ENCODE data around the gene HP1BP3.

HP1BP3 gene

GRCh38 chr1:20829531-20829930 lies 42.4 kb upstream of the HP1BP3 start:
- H3K4me1 ChIP-seq (ENCODE audit: control insufficient read depth, low read length), result no peaks in the 10 kb centered on the region
- no peaks in the 10 kb centered on the region for H3K79me2 ChIP-seq (ENCODE audit: control insufficient read depth, low read length)
- no peak overlapping the region for H3K4me3 ChIP-seq (ENCODE audit: low read length)
- peaks cover 41% of the 10 kb centered on the region for H3K36me3 ChIP-seq (ENCODE audit: control insufficient read depth, low read length)
- H3K9me3 ChIP-seq (ENCODE audit: control insufficient read depth, insufficient read depth, low read length), result no peaks in the 10 kb centered on the region
- no peak overlapping the region for H3K27ac ChIP-seq (ENCODE audit: low read depth, low read length)
- no peaks in the 10 kb centered on the region for H4K20me1 ChIP-seq (ENCODE audit: control insufficient read depth, insufficient read depth, low read depth, low read length)
- H3K4me2 ChIP-seq (ENCODE audit: low read length), result no peak overlapping the region
- TF ChIP-seq CTCF (IDR thresholded peaks at IDR 0.05; ENCODE audit: low read depth, low read length, poor library complexity, severe bottlenecking) (no peak), EZH2phosphoT487 (IDR thresholded peaks at IDR 0.05; ENCODE audit: borderline replicate concordance, low read length) (no peak)
- H3K27me3 ChIP-seq (ENCODE audit: control insufficient read depth, low read length), result no peaks in the 10 kb centered on the region
- 0 out of 2 replicates have a peak, but pooled peaks cover 4% of the 10 kb centered on the region for H3F3A ChIP-seq (ENCODE audit: control insufficient read depth, insufficient read depth)
- H3K9me2 ChIP-seq (replicated peaks; ENCODE audit: control insufficient read depth, low read length), result no peaks in the 10 kb centered on the region

GRCh38 chr1:20823845-20824244 lies 36.7 kb upstream of the HP1BP3 start:
- Histone ChIP-seq H3K79me2 (ENCODE audit: control insufficient read depth, low read length) (no peaks in the 10 kb centered on the region), H3K4me2 (ENCODE audit: low read length) (no peak overlapping the region), H3K9me2 (replicated peaks; ENCODE audit: control insufficient read depth, low read length) (no peaks in the 10 kb centered on the region), H3K4me3 (ENCODE audit: low read length) (no peak overlapping the region), H3K9me3 (ENCODE audit: control insufficient read depth, insufficient read depth, low read length) (no peaks in the 10 kb centered on the region), H3F3A (ENCODE audit: control insufficient read depth, insufficient read depth) (no peaks in the 10 kb centered on the region), H3K27ac (ENCODE audit: low read depth, low read length) (no peak overlapping the region), H3K36me3 (ENCODE audit: control insufficient read depth, low read length) (peaks cover 31% of the 10 kb centered on the region), H3K27me3 (ENCODE audit: control insufficient read depth, low read length) (no peaks in the 10 kb centered on the region), H4K20me1 (ENCODE audit: control insufficient read depth, insufficient read depth, low read depth, low read length) (no peaks in the 10 kb centered on the region), H3K4me1 (ENCODE audit: control insufficient read depth, low read length) (no peaks in the 10 kb centered on the region)
- TF ChIP-seq CTCF (IDR thresholded peaks at IDR 0.05; ENCODE audit: low read depth, low read length, poor library complexity, severe bottlenecking) (no peak), EZH2phosphoT487 (IDR thresholded peaks at IDR 0.05; ENCODE audit: borderline replicate concordance, low read length) (no peak)

- H3K4me3 ChIP-seq (ENCODE audit: low read length), result no peak overlapping the region
- H3K9me3 ChIP-seq (ENCODE audit: control insufficient read depth, insufficient read depth, low read length), result no peaks in the 10 kb centered on the region
- no peak overlapping the region for H3K4me2 ChIP-seq (ENCODE audit: low read length)
- H3K79me2 ChIP-seq (ENCODE audit: control insufficient read depth, low read length), result no peaks in the 10 kb centered on the region
- H3K27me3 ChIP-seq (ENCODE audit: control insufficient read depth, low read length), result no peaks in the 10 kb centered on the region
- no peak overlapping the region for H3K27ac ChIP-seq (ENCODE audit: low read depth, low read length)
- H4K20me1 ChIP-seq (ENCODE audit: control insufficient read depth, insufficient read depth, low read depth, low read length), result no peaks in the 10 kb centered on the region
- H3K9me2 ChIP-seq (replicated peaks; ENCODE audit: control insufficient read depth, low read length), result no peaks in the 10 kb centered on the region
- H3K4me1 ChIP-seq (ENCODE audit: control insufficient read depth, low read length), result no peaks in the 10 kb centered on the region
- peaks cover 21% of the 10 kb centered on the region for H3K36me3 ChIP-seq (ENCODE audit: control insufficient read depth, low read length)
- TF ChIP-seq CTCF (IDR thresholded peaks at IDR 0.05; ENCODE audit: low read depth, low read length, poor library complexity, severe bottlenecking) (no peak), EZH2phosphoT487 (IDR thresholded peaks at IDR 0.05; ENCODE audit: borderline replicate concordance, low read length) (no peak)
- H3F3A ChIP-seq (ENCODE audit: control insufficient read depth, insufficient read depth), result no peaks in the 10 kb centered on the region; the same call in 1 of the 2 replicates
These were observed 34.4 kb upstream of the HP1BP3 start for GRCh38 chr1:20821466-20821865.

All from DOHH2 (cell line).